Activated gamma-delta T cell (primary cell): Measurements from ENCODE around the gene KRTAP5-7.
"Not testable (repeated sequence)": the region's sequence is repeated elsewhere in the genome, so short reads cannot be mapped to it uniquely, and the experiment has no call there.

Experiments
- DNase-seq: peaks from one replicate; lab custom pipeline; 2025; lab: John Stamatoyannopoulos, UW

KRTAP5-7 gene

GRCh38 chr11:71557257-71557656 is 30.2 kb downstream of the KRTAP5-7 start:
- no peak for DNase-seq

- no peak for DNase-seq
Measured at GRCh38 chr11:71558996-71559395, 31.9 kb downstream of the KRTAP5-7 start.

GRCh38 chr11:71562120-71562519 is 35.1 kb downstream of the KRTAP5-7 start:
- DNase-seq: no peak

GRCh38 chr11:71563406-71563805 is 36.3 kb downstream of the KRTAP5-7 start:
- DNase-seq: no peak

GRCh38 chr11:71564430-71564829 is 37.4 kb downstream of the KRTAP5-7 start:
- no peak for DNase-seq

- DNase-seq: no peak
Measured at GRCh38 chr11:71565263-71565662, 38.2 kb downstream of the KRTAP5-7 start, which contains the start of gene KRTAP5-10. Gene KRTAP5-10 (plus strand): TSS chr11:71565563. CDS start chr11:71565588, 25 bp downstream.

- DNase-seq: no peak
Measured at GRCh38 chr11:71566081-71566620, 39.1 kb downstream of the KRTAP5-7 start.

GRCh38 chr11:71566626-71567599 is 39.8 kb downstream of the KRTAP5-7 start:
- DNase-seq: not testable (repeated sequence)

- not testable (repeated sequence) for DNase-seq
Measured at GRCh38 chr11:71567633-71568032, 40.6 kb downstream of the KRTAP5-7 start.

GRCh38 chr11:71568704-71569349 is 41.8 kb downstream of the KRTAP5-7 start:
- no peak for DNase-seq

GRCh38 chr11:71571101-71571850 is 44.2 kb downstream of the KRTAP5-7 start:
- DNase-seq: not testable (repeated sequence)

GRCh38 chr11:71572811-71573210 is 45.7 kb downstream of the KRTAP5-7 start:
- DNase-seq: no peak

GRCh38 chr11:71574418-71574817 is 47.4 kb downstream of the KRTAP5-7 start:
- DNase-seq: no peak

GRCh38 chr11:71575723-71576424 is 48.8 kb downstream of the KRTAP5-7 start:
- DNase-seq: no peak

GRCh38 chr11:71576688-71577465 is 49.8 kb downstream of the KRTAP5-7 start:
- DNase-seq: not testable (repeated sequence)

GRCh38 chr11:71577469-71578004 is 50.5 kb downstream of the KRTAP5-7 start:
- no peak for DNase-seq
